OCI-LY7 (cell line): ENCODE results near the gene CEP57L1. TPM values are rescaled to one million over a fixed set of nuclear protein-coding genes. Genes with fewer than 3 reads are reported as not detected.

Experiments
- BruUV-seq: library from RNA; stranded (reverse); fragments of 400-500 nt; replicated peaks from 2 replicates; lab custom pipeline; 2021; lab: Mats Ljungman, UMichigan
- CTCF ChIA-PET: fragments of 300-600 bp; sonication (Branson Sonifier 250); formaldehyde crosslinking; loops from one replicate; lab custom pipeline; 2022; ENCODE audit warnings: antibody characterized with exemption; ENCODE audit not compliant: unreplicated experiment; lab: Charles Lee
- POLR2A ChIA-PET: fragments of 300-600 bp; sonication (Branson Sonifier 250); formaldehyde crosslinking; loops from one replicate; lab custom pipeline; 2022; ENCODE audit warnings: antibody characterized with exemption; lab: Charles Lee
- DNase-seq: peaks from one replicate; pipeline ENCODE4 v3.0.0-alpha.2; 2015; ENCODE audit warnings: low spot score
- H2AFZ ChIP-seq: fragments of 200-600 bp; sonication (generic), shearing (Covaris generic); 2 replicates; pipeline ENCODE4 v1.6.1; 2014; ENCODE audit warnings: mild to moderate bottlenecking, antibody characterized with exemption, low read length, moderate library complexity
- H3K27ac ChIP-seq: fragments of 200-600 bp; sonication (generic); 2 replicates; pipeline ENCODE4 v1.5.1; 2014; ENCODE audit warnings: mixed run types, low read depth, mild to moderate bottlenecking, moderate library complexity, low read length, inconsistent platforms; ENCODE audit not compliant: poor library complexity, severe bottlenecking
- H3K36me3 ChIP-seq: fragments of 200-600 bp; sonication (generic); 2 replicates; pipeline ENCODE4 v1.6.1; 2014; ENCODE audit warnings: mild to moderate bottlenecking, antibody characterized with exemption, low read length, moderate library complexity, mixed read lengths; ENCODE audit not compliant: insufficient read depth
- H3K4me1 ChIP-seq: fragments of 200-600 bp; sonication (generic); 2 replicates; pipeline ENCODE4 v1.5.1; 2014; ENCODE audit warnings: mild to moderate bottlenecking, low read length; ENCODE audit not compliant: insufficient read depth, poor library complexity, severe bottlenecking
- H3K4me2 ChIP-seq: fragments of 200-600 bp; sonication (generic); 2 replicates; pipeline ENCODE4 v1.6.1; 2014; ENCODE audit warnings: mild to moderate bottlenecking, low read length
- H3K4me3 ChIP-seq: fragments of 200-600 bp; sonication (generic); 2 replicates; pipeline ENCODE4 v1.5.1; 2014; ENCODE audit warnings: mild to moderate bottlenecking, low read depth, low read length; ENCODE audit not compliant: poor library complexity, severe bottlenecking
- H3K79me2 ChIP-seq: fragments of 200-600 bp; sonication (generic); 2 replicates; pipeline ENCODE4 v1.6.1; 2016; ENCODE audit warnings: low read depth, mild to moderate bottlenecking, low read length, moderate library complexity, mixed read lengths; ENCODE audit not compliant: insufficient read depth
- H3K9me2 ChIP-seq: fragments of 200-600 bp; sonication (generic); 2 replicates; pipeline ENCODE4 v1.6.1; 2016; ENCODE audit warnings: mild to moderate bottlenecking, low read length, mixed read lengths; ENCODE audit not compliant: insufficient read depth
- H3K9me3 ChIP-seq: fragments of 200-600 bp; sonication (generic); 2 replicates; pipeline ENCODE4 v1.6.1; 2014; ENCODE audit warnings: mild to moderate bottlenecking, mixed run types, low read length, mixed read lengths
- H4K20me1 ChIP-seq: fragments of 200-600 bp; sonication (generic); 2 replicates; pipeline ENCODE4 v1.6.1; 2014; ENCODE audit warnings: mild to moderate bottlenecking, antibody characterized with exemption, low read length, moderate library complexity, mixed read lengths; ENCODE audit not compliant: insufficient read depth
- EZH2phosphoT487 ChIP-seq: fragments of 200-600 bp; sonication (generic); IDR thresholded peaks from 2 replicates; pipeline ENCODE4 v1.6.1; 2018; ENCODE audit warnings: low read depth, borderline replicate concordance, mild to moderate bottlenecking, mixed run types, antibody characterized with exemption, low read length, moderate library complexity, mixed read lengths
- intact Hi-C: fragments of 100-400 bp; cut with micrococcal nuclease; formaldehyde crosslinking; loops from one replicate; pipeline ENCODE4 v1.10.0; 2022; ENCODE audit not compliant: unreplicated experiment
- total RNA-seq, 2 experiments: library from RNA; depleted of rRNA in 1 of 2; stranded (reverse); fragments of >200 nt in 1 of 2; shearing (Covaris generic) in 1 of 2; gene quantifications; 2 replicates each; pipeline ENCODE4 v1.2.3, GENCODE V29; 2014 to 2022
- TF ChIP-seq, protein P1 (sequence below): fragments of 200-600 bp; sonication (generic); conservative IDR thresholded peaks from 2 replicates; pipeline ENCODE4 v1.5.1; 2014; ENCODE audit warnings: mild to moderate bottlenecking, antibody characterized with exemption, low read length, moderate library complexity, mixed read lengths

CEP57L1 gene
- total RNA-seq, 2 experiments from 2014 or later, result 22.7 to 28.2 TPM

DNA sequence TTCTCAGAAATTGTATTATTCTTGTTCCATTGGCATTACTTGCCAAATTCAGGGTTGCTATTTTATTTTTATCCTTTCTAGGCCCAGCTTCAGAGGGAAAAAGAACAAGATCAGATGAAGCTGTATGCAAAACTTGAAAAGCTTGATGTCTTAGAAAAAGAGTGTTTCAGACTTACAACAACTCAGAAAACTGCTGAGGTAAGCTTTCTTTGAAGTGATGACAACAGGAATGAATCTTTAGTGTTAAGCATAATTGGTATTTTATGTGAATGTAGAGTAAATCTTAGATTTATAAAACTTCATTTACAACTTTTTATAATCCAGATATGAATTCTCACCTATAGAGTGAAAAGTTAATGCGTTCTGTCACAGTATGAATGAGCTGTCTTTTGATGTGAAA, 58.4 kb downstream of the CEP57L1 start:
- H3K4me2 ChIP-seq, result no peak overlapping the region
- no peak overlapping the region for H2AFZ ChIP-seq
- TF ChIP-seq EZH2phosphoT487, result no peak
- TF ChIP-seq, protein P1, sequence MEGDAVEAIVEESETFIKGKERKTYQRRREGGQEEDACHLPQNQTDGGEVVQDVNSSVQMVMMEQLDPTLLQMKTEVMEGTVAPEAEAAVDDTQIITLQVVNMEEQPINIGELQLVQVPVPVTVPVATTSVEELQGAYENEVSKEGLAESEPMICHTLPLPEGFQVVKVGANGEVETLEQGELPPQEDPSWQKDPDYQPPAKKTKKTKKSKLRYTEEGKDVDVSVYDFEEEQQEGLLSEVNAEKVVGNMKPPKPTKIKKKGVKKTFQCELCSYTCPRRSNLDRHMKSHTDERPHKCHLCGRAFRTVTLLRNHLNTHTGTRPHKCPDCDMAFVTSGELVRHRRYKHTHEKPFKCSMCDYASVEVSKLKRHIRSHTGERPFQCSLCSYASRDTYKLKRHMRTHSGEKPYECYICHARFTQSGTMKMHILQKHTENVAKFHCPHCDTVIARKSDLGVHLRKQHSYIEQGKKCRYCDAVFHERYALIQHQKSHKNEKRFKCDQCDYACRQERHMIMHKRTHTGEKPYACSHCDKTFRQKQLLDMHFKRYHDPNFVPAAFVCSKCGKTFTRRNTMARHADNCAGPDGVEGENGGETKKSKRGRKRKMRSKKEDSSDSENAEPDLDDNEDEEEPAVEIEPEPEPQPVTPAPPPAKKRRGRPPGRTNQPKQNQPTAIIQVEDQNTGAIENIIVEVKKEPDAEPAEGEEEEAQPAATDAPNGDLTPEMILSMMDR, result no peak
- H3K27ac ChIP-seq, result no peak overlapping the region
- ChIA-PET CTCF (no interaction called here), POLR2A (interaction anchor here (1.1 kb wide), 1 partner anchor 10 kb away, joined by 3 read pairs; no protein-coding TSS in a partner anchor)
- intact Hi-C loops, result no loop called here
- H3K4me3 ChIP-seq, result no peak overlapping the region
- H3K4me1 ChIP-seq, result no peaks in the 10 kb centered on the region
- no peaks in the 10 kb centered on the region for H3K9me2 ChIP-seq
- DNase-seq, result no peak
- 0 out of 2 replicates have a peak, but pooled peaks cover 7% of the 10 kb centered on the region for H3K9me3 ChIP-seq
- H3K79me2 ChIP-seq, result no peaks in the 10 kb centered on the region
- H4K20me1 ChIP-seq, result no peaks in the 10 kb centered on the region
- peaks cover 21% of the 10 kb centered on the region for H3K36me3 ChIP-seq
- no TSS peak for BruUV-seq

DNA sequence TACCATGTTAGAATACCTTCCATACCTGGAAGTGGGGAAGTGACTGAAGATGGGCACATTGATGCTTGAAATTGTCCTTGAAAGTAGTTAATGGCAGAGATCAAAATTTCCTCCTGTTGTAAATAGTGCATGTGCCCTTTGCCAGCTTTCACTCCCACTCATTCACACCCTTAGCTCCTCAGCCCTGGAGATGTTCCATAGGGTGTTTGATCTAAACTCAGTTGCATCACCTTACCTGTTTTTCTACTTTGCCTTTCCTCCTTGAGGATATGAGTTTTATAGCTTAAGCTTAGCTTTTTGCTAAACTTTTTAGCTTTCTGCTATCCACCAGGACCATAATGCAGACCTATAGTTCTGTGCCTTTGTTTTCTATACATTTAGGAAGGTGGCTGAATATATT, 69.0 kb downstream of the CEP57L1 start:
- no peaks in the 10 kb centered on the region for H3K9me2 ChIP-seq
- no peak overlapping the region for H3K4me2 ChIP-seq
- no peaks in the 10 kb centered on the region for H3K36me3 ChIP-seq
- intact Hi-C loops, result no loop called here
- H2AFZ ChIP-seq, result no peak overlapping the region
- TF ChIP-seq EZH2phosphoT487, result no peak
- TF ChIP-seq, protein P1, result no peak
- no peaks in the 10 kb centered on the region for H4K20me1 ChIP-seq
- no peaks in the 10 kb centered on the region for H3K79me2 ChIP-seq
- no peak overlapping the region for H3K27ac ChIP-seq
- ChIA-PET POLR2A (interaction anchor here (0.8 to 1.0 kb wide), 2 partner anchors 11 to 14 kb away, joined by 3 read pairs; no protein-coding TSS in a partner anchor), CTCF (no interaction called here)
- no peak for DNase-seq
- H3K4me3 ChIP-seq, result no peak overlapping the region
- no peaks in the 10 kb centered on the region for H3K9me3 ChIP-seq
- no peaks in the 10 kb centered on the region for H3K4me1 ChIP-seq
- BruUV-seq, result no TSS peak

- DNase-seq, result no peak
- POLR2A ChIA-PET, result interaction anchor here (0.6 to 0.7 kb wide), 3 partner anchors 218 to 796 kb away, joined by 3 to 4 read pairs (median 4); no protein-coding TSS in a partner anchor
- Histone ChIP-seq H3K4me2 (no peak overlapping the region), H3K9me2 (no peaks in the 10 kb centered on the region), H3K4me3 (no peak overlapping the region), H3K9me3 (no peaks in the 10 kb centered on the region), H4K20me1 (no peaks in the 10 kb centered on the region), H2AFZ (no peak overlapping the region), H3K27ac (no peak overlapping the region), H3K36me3 (no peaks in the 10 kb centered on the region), H3K4me1 (no peaks in the 10 kb centered on the region), H3K79me2 (no peaks in the 10 kb centered on the region)
- no TSS peak for BruUV-seq
- CTCF ChIA-PET, result no interaction called here
- TF ChIP-seq, protein P1, result no peak
- no peak for TF ChIP-seq EZH2phosphoT487
- intact Hi-C loops, result no loop called here
These were observed 70.2 kb downstream of the CEP57L1 start for GRCh38 chr6:109165392-109165974.
